Astrocyte (in vitro differentiated cells and primary cell): ENCODE data around the gene TRUB2. TPM values are rescaled to one million over a fixed set of nuclear protein-coding genes. Genes with fewer than 3 reads are reported as not detected.

Experiments used
- DNase-seq: peaks from one replicate; pipeline ENCODE4 v3.0.0-alpha.2; 2010; ENCODE audit warnings: low read depth
- FAIRE-seq: peaks from 2 replicates; lab custom pipeline; 2011; peaks lifted over from hg19 to GRCh38; lab: Jason Lieb, UNC
- H2AFZ ChIP-seq: 2 replicates; pipeline ENCODE4 v1.6.0; 2012; ENCODE audit warnings: low read depth, low read length, inconsistent platforms
- H3K27ac ChIP-seq: 2 replicates; pipeline ENCODE4 v1.5.1; 2011; ENCODE audit warnings: low read depth, low read length, inconsistent platforms
- H3K27me3 ChIP-seq: 2 replicates; pipeline ENCODE4 v1.6.0; 2011; ENCODE audit warnings: low read length, inconsistent platforms; ENCODE audit not compliant: insufficient read depth
- H3K36me3 ChIP-seq: 2 replicates; pipeline ENCODE4 v1.5.1; 2011; ENCODE audit warnings: low read length, inconsistent platforms; ENCODE audit not compliant: insufficient read depth
- H3K4me1 ChIP-seq: 2 replicates; pipeline ENCODE4 v1.5.1; 2011; ENCODE audit warnings: low read length, inconsistent platforms; ENCODE audit not compliant: insufficient read depth
- H3K4me2 ChIP-seq: 2 replicates; pipeline ENCODE4 v1.6.0; 2012; ENCODE audit warnings: low read length, inconsistent platforms
- H3K4me3 ChIP-seq: 2 replicates; pipeline ENCODE4 v1.5.1; 2011; ENCODE audit warnings: low read depth, mild to moderate bottlenecking, low read length, inconsistent platforms; ENCODE audit not compliant: insufficient read depth
- H3K79me2 ChIP-seq: 2 replicates; pipeline ENCODE4 v1.6.0; 2012; ENCODE audit warnings: mild to moderate bottlenecking, low read length, inconsistent platforms; ENCODE audit not compliant: insufficient read depth
- H3K9ac ChIP-seq: 2 replicates; pipeline ENCODE4 v1.6.0; 2012; ENCODE audit warnings: mild to moderate bottlenecking, low read length, inconsistent platforms
- H3K9me3 ChIP-seq: 2 replicates; pipeline ENCODE4 v1.5.1; 2012; ENCODE audit warnings: low read depth, mild to moderate bottlenecking, low read length, inconsistent platforms; ENCODE audit not compliant: insufficient read depth
- H4K20me1 ChIP-seq: 2 replicates; pipeline ENCODE4 v1.6.0; 2012; ENCODE audit warnings: low read length, inconsistent platforms; ENCODE audit not compliant: insufficient read depth
- H3K27ac Mint-ChIP-seq: one replicate; pipeline ENCODE4 v1.8.0; 2021; ENCODE audit warnings: mild to moderate bottlenecking, mixed read lengths; ENCODE audit not compliant: unreplicated experiment
- H3K27me3 Mint-ChIP-seq: one replicate; pipeline ENCODE4 v1.8.0; 2021; ENCODE audit warnings: low read depth, mixed read lengths; ENCODE audit not compliant: unreplicated experiment
- H3K36me3 Mint-ChIP-seq: one replicate; pipeline ENCODE4 v1.8.0; 2021; ENCODE audit warnings: low read depth, mixed read lengths; ENCODE audit not compliant: unreplicated experiment
- H3K4me1 Mint-ChIP-seq: one replicate; pipeline ENCODE4 v1.8.0; 2021; ENCODE audit warnings: low read depth, mixed read lengths; ENCODE audit not compliant: unreplicated experiment
- H3K4me3 Mint-ChIP-seq: one replicate; pipeline ENCODE4 v1.8.0; 2021; ENCODE audit warnings: mild to moderate bottlenecking, moderate library complexity, mixed read lengths; ENCODE audit not compliant: unreplicated experiment
- H3K9me3 Mint-ChIP-seq: one replicate; pipeline ENCODE4 v1.8.0; 2021; ENCODE audit warnings: mild to moderate bottlenecking, mixed read lengths; ENCODE audit not compliant: unreplicated experiment
- EZH2 ChIP-seq: IDR thresholded peaks from 2 replicates; pipeline ENCODE4 v1.6.1; 2012; ENCODE audit warnings: mild to moderate bottlenecking, low read length, inconsistent platforms; ENCODE audit not compliant: insufficient read depth
- total RNA-seq: library from RNA; stranded (reverse); gene quantifications from 2 replicates; pipeline ENCODE4 v1.2.1, GENCODE V29; 2021
- TF ChIP-seq, protein P1 (sequence below): IDR thresholded peaks from 2 replicates; pipeline ENCODE4 v1.5.1; 2011; ENCODE audit warnings: low read depth, mild to moderate bottlenecking, inconsistent platforms, low read length, moderate library complexity; ENCODE audit not compliant: insufficient read depth

Gene TRUB2
- total RNA-seq, 1 donor from 2014 or later: 26.6 TPM

DNA sequence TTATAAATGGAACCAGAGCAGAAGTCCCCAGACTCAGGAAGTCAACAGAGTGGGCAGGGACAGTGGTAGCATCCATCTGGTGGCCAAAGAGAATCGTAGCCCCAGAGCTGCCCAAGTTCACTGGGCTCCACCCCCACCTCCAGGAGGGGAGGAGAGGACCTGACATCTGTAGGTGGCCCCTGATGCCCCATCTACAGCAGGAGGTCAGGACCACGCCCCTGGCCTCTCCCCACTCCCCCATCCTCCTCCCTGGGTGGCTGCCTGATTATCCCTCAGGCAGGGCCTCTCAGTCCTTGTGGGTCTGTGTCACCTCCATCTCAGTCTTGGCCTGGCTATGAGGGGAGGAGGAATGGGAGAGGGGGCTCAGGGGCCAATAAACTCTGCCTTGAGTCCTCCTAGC lies 38.6 kb upstream of the TRUB2 start:
- FAIRE-seq: no peak
- Histone ChIP-seq H3K4me2 (no peak overlapping the region), H2AFZ (no peak overlapping the region), H3K27me3 (no peaks in the 10 kb centered on the region), H3K79me2 (no peaks in the 10 kb centered on the region), H3K4me1 (peaks cover 25% of the 10 kb centered on the region), H3K27ac (no peak overlapping the region), H3K9me3 (no peaks in the 10 kb centered on the region), H3K4me3 (no peak overlapping the region), H3K9ac (no peak overlapping the region), H4K20me1 (no peaks in the 10 kb centered on the region), H3K36me3 (no peaks in the 10 kb centered on the region)
- Mint-ChIP-seq H3K4me1 (peaks cover 15% of the 10 kb centered on the region), H3K9me3 (no peaks in the 10 kb centered on the region), H3K27ac (no peak overlapping the region), H3K4me3 (no peak overlapping the region), H3K36me3 (peaks cover 7% of the 10 kb centered on the region), H3K27me3 (no peaks in the 10 kb centered on the region)
- TF ChIP-seq, protein P1, sequence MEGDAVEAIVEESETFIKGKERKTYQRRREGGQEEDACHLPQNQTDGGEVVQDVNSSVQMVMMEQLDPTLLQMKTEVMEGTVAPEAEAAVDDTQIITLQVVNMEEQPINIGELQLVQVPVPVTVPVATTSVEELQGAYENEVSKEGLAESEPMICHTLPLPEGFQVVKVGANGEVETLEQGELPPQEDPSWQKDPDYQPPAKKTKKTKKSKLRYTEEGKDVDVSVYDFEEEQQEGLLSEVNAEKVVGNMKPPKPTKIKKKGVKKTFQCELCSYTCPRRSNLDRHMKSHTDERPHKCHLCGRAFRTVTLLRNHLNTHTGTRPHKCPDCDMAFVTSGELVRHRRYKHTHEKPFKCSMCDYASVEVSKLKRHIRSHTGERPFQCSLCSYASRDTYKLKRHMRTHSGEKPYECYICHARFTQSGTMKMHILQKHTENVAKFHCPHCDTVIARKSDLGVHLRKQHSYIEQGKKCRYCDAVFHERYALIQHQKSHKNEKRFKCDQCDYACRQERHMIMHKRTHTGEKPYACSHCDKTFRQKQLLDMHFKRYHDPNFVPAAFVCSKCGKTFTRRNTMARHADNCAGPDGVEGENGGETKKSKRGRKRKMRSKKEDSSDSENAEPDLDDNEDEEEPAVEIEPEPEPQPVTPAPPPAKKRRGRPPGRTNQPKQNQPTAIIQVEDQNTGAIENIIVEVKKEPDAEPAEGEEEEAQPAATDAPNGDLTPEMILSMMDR: no peak
- DNase-seq: no peak

DNA sequence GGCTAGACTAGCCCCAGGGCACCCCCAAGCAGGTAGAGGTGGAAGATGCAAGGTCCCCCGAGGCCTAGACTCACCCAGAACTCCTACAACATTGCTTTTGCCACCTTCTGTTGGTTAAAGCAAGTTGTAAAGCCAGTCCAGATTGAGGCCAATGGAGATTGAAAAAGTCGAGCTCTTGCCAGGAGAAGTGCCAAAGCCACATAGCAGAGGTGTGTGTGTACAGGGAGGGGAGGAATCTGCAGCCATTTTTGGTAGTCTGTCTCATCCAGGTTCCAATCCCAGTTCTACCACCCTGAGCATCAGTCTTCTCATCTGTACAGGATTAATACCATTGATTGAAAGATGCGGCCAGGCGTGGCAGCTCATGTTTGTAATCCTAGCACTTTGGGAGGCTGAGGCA lies 36.6 kb upstream of the TRUB2 start:
- no peaks in the 10 kb centered on the region for H3K79me2 ChIP-seq
- FAIRE-seq (no peak), DNase-seq (no peak)
- no peaks in the 10 kb centered on the region for H4K20me1 ChIP-seq
- no peak overlapping the region for H3K4me3 Mint-ChIP-seq
- H3K36me3 ChIP-seq: no peaks in the 10 kb centered on the region
- no peaks in the 10 kb centered on the region for H3K9me3 ChIP-seq
- peaks cover 12% of the 10 kb centered on the region for H3K36me3 Mint-ChIP-seq
- H3K4me3 ChIP-seq: no peak overlapping the region
- H3K9me3 Mint-ChIP-seq: no peaks in the 10 kb centered on the region
- H2AFZ ChIP-seq: no peak overlapping the region
- H3K27me3 Mint-ChIP-seq: no peaks in the 10 kb centered on the region
- H3K4me1 ChIP-seq: peaks cover 15% of the 10 kb centered on the region
- H3K27ac ChIP-seq: no peak overlapping the region
- no peaks in the 10 kb centered on the region for H3K27me3 ChIP-seq
- no peak overlapping the region for H3K27ac Mint-ChIP-seq
- H3K4me2 ChIP-seq: no peak overlapping the region
- H3K4me1 Mint-ChIP-seq: peaks cover 12% of the 10 kb centered on the region
- TF ChIP-seq EZH2: no peak
- TF ChIP-seq, protein P1: no peak
- no peak overlapping the region for H3K9ac ChIP-seq

DNA sequence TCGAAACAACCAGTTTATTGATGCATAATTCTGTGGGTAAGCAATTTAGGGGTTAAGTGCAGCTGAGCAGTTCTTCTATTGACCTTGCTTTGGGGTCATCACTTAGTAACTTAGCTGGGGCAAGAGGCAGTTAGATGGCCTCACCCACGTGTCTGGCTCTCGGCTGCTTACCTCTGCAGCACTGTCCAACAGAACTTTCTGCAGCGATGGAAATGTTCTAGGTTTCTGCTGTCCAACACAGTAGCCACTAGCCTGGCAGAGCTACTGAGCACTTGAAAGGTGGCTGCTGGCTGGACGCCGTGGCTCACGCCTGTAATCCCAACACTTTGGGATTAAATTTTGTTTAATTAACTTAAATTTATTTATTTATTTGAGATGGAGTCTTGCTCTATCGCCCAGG lies 35.8 kb upstream of the TRUB2 start:
- Histone ChIP-seq H4K20me1 (no peaks in the 10 kb centered on the region), H3K9me3 (no peaks in the 10 kb centered on the region), H3K4me2 (no peak overlapping the region), H2AFZ (no peak overlapping the region), H3K27me3 (no peaks in the 10 kb centered on the region), H3K36me3 (no peaks in the 10 kb centered on the region), H3K9ac (no peak overlapping the region), H3K4me3 (no peak overlapping the region), H3K4me1 (peaks cover 15% of the 10 kb centered on the region), H3K27ac (no peak overlapping the region), H3K79me2 (no peaks in the 10 kb centered on the region)
- FAIRE-seq: no peak
- Mint-ChIP-seq H3K27me3 (no peaks in the 10 kb centered on the region), H3K36me3 (peaks cover 14% of the 10 kb centered on the region), H3K9me3 (no peaks in the 10 kb centered on the region), H3K4me3 (no peak overlapping the region), H3K27ac (no peak overlapping the region), H3K4me1 (peaks cover 12% of the 10 kb centered on the region)
- TF ChIP-seq, protein P1: no peak
- no peak for TF ChIP-seq EZH2
- DNase-seq: no peak
